GM19099 (cell line): ENCODE measurements around the gene TTC39C.
A peak's percentile ranks its signal among the peaks of the same experiment; 100 is the strongest.

Source experiments
- POLR2A ChIP-seq: IDR thresholded peaks from 3 replicates; pipeline ENCODE4 v1.6.1; 2011; ENCODE audit warnings: low read depth; ENCODE audit not compliant: insufficient read length; ENCODE audit errors: extremely low read depth

TTC39C gene

GRCh38 chr18:24114924-24115549 lies 100.5 kb downstream of the TTC39C start:
- no peak for TF ChIP-seq POLR2A

- no peak for TF ChIP-seq POLR2A
These were observed 101.1 kb downstream of the TTC39C start for GRCh38 chr18:24115628-24116027.

GRCh38 chr18:24118750-24119577 lies 104.4 kb downstream of the TTC39C start:
- TF ChIP-seq POLR2A: no peak

GRCh38 chr18:24120676-24121075 lies 106.1 kb downstream of the TTC39C start:
- TF ChIP-seq POLR2A: no peak

GRCh38 chr18:24121625-24122024 lies 107.1 kb downstream of the TTC39C start:
- no peak for TF ChIP-seq POLR2A

- no peak for TF ChIP-seq POLR2A
These were observed 111.8 kb downstream of the TTC39C start for GRCh38 chr18:24126155-24126961.

- TF ChIP-seq POLR2A: no peak
These were observed 113.2 kb downstream of the TTC39C start for GRCh38 chr18:24127735-24128134.

GRCh38 chr18:24128700-24129099 lies 114.1 kb downstream of the TTC39C start:
- TF ChIP-seq POLR2A: no peak

GRCh38 chr18:24130494-24130893 lies 115.9 kb downstream of the TTC39C start:
- TF ChIP-seq POLR2A: no peak

- no peak for TF ChIP-seq POLR2A
These were observed 122.4 kb downstream of the TTC39C start for GRCh38 chr18:24136967-24137373.

- no peak for TF ChIP-seq POLR2A
These were observed 123.8 kb downstream of the TTC39C start for GRCh38 chr18:24138409-24138788.

GRCh38 chr18:24138789-24139616 lies 124.4 kb downstream of the TTC39C start, which contains the start of gene CABYR:
TSS of gene CABYR (plus strand) at chr18:24139062. CDS start at chr18:24143115, 4,053 bp downstream.
- peak; percentile 67 for TF ChIP-seq POLR2A

- no peak for TF ChIP-seq POLR2A
These were observed 126.1 kb downstream of the TTC39C start for GRCh38 chr18:24140697-24141096.

- no peak for TF ChIP-seq POLR2A
These were observed 127.8 kb downstream of the TTC39C start for GRCh38 chr18:24142376-24142775.
